IPS-18c (cell line): ENCODE measurements around the gene INTS6.

Source experiments
- H3K4me3 ChIP-seq: 2 replicates; pipeline ENCODE4 v1.7.0; 2013; ENCODE audit warnings: low read depth, mild to moderate bottlenecking, low read length, moderate library complexity; ENCODE audit not compliant: insufficient read depth
- H3K9me3 ChIP-seq: one replicate; pipeline ENCODE4 v1.6.1; 2013; ENCODE audit warnings: mild to moderate bottlenecking, low read length, moderate library complexity; ENCODE audit not compliant: control insufficient read depth, insufficient read depth

The INTS6 gene, protein sequence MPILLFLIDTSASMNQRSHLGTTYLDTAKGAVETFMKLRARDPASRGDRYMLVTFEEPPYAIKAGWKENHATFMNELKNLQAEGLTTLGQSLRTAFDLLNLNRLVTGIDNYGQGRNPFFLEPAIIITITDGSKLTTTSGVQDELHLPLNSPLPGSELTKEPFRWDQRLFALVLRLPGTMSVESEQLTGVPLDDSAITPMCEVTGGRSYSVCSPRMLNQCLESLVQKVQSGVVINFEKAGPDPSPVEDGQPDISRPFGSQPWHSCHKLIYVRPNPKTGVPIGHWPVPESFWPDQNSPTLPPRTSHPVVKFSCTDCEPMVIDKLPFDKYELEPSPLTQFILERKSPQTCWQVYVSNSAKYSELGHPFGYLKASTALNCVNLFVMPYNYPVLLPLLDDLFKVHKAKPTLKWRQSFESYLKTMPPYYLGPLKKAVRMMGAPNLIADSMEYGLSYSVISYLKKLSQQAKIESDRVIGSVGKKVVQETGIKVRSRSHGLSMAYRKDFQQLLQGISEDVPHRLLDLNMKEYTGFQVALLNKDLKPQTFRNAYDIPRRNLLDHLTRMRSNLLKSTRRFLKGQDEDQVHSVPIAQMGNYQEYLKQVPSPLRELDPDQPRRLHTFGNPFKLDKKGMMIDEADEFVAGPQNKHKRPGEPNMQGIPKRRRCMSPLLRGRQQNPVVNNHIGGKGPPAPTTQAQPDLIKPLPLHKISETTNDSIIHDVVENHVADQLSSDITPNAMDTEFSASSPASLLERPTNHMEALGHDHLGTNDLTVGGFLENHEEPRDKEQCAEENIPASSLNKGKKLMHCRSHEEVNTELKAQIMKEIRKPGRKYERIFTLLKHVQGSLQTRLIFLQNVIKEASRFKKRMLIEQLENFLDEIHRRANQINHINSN

DNA sequence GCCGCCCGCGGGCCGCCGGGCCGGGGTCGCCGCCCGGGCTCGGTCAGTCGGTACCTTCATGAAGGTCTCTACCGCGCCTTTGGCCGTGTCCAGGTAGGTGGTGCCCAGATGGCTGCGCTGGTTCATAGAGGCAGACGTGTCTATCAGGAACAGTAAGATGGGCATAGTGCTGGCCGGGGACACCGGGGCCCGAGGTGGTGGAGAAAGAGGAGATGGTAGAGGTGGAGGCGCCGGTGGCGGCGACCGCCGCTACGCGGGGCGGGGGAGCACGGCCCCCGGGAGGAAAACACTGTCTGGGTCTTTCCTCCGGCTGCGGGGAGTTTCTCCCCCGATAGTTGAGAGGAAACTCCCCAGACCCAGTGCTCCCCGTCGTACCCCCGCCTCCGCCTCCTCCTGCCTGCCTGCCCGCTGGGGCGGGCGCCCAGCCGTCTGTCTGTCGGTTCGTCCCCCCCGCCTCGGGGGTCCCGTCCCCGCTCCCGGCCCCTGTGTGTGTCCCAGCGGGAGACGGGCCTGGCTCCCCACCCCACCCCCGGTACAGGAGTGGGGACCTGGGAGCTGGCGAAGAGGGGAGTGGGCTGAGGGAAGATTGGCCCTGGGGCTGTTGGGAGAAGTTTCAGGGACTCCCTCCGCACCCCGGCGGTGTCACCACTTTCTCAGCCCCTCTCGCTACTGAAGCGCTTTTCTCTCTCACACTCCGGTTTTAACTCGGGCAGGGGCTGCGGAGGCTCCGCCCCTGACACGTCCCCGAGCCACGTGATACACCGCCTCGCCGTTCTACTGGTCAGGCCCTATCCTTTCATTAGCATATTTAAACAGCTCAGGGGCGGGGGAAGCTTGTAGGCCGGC is at the start of gene INTS6:
TSS of gene INTS6 (minus strand) at position 676 of the 846 bp plus-strand sequence. CDS start at position 165, 511 bp downstream.
- Histone ChIP-seq H3K9me3 (peaks cover 8% of the 10 kb centered on the region), H3K4me3 (peak within 1 kb of the TSS; percentile 82)

DNA sequence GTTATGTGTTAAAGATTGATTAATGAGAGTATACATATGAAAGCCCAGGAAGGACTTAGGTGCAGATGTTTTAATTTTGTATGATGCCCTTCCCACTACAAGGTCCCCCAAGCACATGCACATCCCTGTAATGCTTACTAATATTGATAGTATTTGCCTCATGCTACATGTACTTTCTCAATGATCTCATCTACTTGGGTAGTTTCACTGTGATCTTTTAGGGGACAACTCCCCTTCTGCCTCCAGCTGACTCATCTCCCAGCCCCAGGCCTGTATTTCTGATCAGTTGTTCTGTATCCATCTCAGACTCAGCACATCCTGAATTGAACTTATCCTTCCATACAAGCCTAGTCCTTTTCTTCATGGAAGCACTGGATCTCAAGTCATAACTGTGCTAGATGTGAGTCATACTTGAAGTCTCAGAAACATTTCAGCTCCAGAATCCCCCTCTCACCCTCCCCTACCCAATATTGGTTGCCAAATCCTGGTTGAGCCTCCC is 49.4 kb upstream of the INTS6 start:
- peaks cover 2% of the 10 kb centered on the region for H3K9me3 ChIP-seq
- no peak overlapping the region for H3K4me3 ChIP-seq

DNA sequence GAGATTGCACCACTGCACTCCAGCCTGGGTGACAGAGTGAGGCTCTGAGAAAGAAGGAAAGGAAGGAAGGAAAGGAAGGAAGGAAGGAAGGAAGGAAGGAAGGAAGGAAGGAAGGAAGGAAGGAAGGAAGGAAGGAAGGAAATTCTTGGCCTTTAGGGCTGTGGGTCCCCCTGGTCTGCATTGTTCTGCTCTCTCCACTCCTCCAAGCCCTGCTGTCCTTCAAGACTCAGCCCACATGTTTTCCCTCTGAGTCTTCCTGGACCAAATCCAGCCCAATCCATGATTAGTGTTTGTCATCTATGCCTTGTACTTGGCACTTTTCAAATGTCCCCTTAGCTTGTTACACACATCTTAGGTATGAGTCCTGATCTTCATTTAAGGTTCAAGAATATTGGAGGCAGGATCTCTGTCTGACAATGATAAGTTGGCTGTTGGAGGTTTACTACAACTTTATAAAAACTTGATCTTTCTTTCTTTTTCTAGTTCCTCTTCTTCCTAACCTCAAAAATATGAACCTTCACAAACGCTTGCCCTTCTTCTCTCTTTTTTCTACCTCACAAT is 48.8 kb upstream of the INTS6 start:
- Histone ChIP-seq H3K4me3 (no peak overlapping the region), H3K9me3 (peaks cover 2% of the 10 kb centered on the region)

DNA sequence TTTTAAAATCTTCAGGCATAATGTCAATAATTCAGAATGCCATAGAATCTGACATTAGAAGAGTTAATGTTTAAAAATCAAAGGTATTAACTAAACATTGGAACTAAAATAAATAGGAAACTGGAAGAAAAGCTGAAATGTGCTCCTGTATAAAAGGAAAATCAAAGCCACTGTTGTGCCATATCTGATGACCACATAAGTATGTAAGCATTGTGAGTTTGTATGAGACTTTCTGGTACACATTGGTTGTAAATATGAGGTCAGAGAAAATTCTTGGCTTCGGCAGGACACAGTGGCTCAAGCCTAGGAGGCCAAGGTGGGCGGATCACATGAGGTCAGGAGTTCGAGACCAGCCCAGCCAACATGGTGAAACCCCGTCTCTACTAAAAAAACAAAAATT is 48.3 kb upstream of the INTS6 start:
- H3K4me3 ChIP-seq: no peak overlapping the region
- H3K9me3 ChIP-seq: peaks cover 2% of the 10 kb centered on the region

DNA sequence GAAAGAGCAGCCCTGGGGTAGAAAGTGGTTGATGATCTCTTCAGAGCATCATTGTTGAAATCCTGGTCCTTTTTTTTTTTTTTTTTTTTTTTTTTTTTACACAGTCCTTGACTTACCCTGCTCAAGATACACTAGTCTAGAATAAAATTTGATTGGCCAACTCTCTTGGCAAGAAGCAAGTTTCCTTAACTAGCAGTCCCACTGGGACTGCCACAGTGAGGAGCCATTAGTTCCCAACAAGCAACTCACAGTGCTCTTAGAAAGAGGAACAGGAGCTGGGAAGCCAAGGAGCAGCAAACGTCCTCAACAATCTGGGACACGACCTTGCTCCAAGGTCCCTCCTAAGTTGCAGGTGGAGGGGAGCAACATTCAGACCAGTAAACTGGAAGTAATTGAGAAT is 47.9 kb upstream of the INTS6 start:
- Histone ChIP-seq H3K9me3 (peaks cover 2% of the 10 kb centered on the region), H3K4me3 (no peak overlapping the region)

DNA sequence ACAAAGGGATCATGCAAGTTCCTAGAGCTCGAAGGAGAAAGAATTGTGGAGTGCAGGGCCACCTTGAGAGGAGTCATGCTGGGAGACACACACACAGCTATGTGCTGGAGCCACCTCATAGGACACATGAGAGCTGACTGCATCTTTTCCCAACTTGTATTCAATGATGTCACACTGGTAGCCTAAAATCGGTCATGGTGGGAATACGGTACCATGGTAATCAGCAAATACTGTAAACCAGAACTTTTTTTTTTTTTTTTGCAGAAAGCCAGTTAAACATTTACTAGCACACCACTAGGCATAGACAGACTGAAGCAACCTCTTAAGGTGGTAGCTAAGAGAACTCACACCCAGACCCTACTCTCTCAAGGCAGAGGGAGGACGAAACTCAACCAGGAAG is 47.0 kb upstream of the INTS6 start:
- H3K9me3 ChIP-seq: peaks cover 2% of the 10 kb centered on the region

DNA sequence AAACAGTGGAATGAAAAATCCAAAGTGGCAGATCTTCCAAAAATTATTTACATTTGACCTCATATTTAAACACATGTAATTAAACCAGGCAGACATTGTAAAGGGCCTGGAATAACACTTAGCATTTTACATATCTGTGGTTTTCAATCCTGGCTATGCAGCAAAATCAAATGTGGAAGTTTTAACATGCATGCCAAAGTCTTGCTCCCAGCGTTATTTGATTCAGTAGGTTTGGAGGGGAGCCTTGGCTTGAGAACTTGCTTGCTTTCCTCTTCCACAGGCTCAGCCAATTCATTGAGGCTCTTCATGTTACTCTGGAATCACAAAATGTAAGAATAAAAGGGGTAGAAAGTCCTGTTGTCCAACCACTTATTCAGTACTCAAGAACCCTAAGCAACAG is 42.5 kb upstream of the INTS6 start:
- no peak overlapping the region for H3K4me3 ChIP-seq
- no peaks in the 10 kb centered on the region for H3K9me3 ChIP-seq

More for the DNA sequence above, 47.0 kb upstream of the INTS6 start:
- no peak overlapping the region for H3K4me3 ChIP-seq

DNA sequence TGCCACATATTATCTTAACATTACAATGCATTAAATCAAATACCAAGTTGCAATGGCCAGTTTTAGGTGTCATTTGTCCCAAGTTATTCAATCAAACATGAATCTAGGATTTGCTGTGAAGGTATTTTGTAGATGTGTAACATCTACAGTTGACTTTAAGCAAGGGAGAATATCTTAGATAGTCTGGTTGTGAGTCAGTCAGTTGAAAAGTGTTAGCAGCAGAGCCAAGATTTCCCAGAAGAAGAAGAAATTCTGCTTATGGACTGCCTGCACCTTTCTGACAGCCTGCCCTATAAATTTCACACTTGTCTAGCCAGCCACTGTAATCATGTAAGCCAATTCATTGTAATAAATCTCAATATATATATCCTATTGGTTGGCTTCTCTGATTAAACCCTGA is 41.3 kb upstream of the INTS6 start:
- no peaks in the 10 kb centered on the region for H3K9me3 ChIP-seq
- H3K4me3 ChIP-seq: no peak overlapping the region

DNA sequence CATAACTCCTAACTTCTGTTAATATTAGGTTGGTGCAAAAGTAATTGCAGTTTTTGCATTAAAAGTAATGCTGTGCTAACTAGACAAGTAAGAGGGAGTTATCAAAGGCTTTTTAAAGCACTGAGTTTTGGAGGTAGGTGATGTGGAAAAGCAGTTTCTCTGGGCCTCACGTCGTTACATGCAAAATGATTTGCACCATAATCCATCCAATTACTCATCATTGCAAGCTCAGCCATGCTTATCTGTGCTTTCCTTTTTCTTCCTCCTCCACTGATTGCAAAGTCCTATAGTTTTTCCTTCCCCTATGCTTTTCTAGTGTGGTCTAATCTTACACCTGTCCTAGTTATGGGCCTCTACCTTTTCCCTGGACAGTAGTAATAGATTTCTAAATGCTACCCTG is 35.4 kb upstream of the INTS6 start:
- Histone ChIP-seq H3K4me3 (no peak overlapping the region), H3K9me3 (no peaks in the 10 kb centered on the region)

DNA sequence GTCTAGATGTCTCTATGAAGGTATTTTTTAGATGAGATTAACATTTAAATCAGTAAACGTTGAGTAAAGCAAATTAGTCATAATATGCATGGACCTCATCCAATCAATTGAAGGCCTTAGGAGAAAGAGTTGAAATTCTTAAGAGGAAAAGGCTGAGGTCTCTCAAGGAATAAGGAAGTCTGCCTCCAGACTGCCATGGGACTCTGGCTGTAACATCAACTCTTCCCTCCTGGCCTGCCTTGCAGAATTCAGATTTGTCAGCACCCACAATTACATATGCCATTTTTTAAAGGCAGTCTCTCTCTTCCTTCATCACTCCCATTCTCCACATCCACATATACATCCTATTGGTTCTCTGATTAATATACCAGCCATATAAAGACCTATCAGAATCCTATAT is 28.8 kb upstream of the INTS6 start:
- Histone ChIP-seq H3K9me3 (no peaks in the 10 kb centered on the region), H3K4me3 (no peak overlapping the region)

DNA sequence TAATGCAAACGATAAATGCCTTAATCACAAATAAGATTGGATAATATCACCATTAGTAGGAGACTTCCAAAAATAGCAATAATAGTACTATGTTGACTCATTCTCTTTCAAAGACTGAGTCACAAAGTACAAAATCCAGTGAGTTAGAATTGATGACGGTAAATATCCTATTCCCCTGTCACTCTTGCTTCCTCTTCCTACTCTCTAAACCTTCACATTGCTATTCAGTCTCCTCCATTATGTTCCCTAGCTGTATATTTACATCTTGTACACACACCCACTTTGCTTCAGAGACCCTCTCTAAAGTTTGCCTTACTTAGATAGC is 26.3 kb upstream of the INTS6 start:
- no peak overlapping the region for H3K4me3 ChIP-seq
- no peaks in the 10 kb centered on the region for H3K9me3 ChIP-seq

DNA sequence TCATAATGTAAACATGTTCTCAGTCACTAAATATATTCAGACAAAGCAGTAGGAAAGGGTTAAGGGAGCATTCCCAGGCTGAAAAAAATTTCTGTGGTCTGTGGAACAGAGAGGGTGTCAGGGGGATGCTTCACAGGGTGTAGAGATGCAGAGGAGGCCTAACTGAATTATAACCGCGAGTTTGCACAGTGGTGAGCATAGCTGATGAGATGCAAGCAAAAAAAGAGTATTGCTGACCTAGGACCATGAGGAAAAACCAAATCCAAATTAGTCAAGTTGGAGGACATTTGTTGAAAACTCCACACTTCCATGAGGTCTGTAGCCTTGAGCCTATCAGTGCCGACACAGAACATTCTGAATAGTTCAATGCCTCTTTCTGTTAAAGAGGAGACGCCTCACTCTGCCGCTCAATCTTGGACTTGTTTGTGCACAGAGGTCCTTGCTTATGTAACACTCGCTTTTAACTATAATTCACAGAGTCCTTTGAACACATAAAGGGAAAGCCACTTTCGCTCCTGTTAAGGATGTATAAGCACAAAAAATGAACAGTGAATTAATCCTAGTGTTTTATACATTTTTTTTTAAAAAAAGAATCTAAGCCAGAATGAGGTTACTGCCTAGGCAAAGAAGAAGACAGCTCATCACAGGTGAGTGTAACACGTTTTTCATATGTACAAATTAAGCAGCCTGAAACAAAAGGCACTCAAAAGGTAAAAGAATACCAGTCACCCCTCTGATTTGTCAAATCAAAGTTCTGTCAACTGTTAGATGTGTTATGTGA is 25.8 kb upstream of the INTS6 start:
- no peaks in the 10 kb centered on the region for H3K9me3 ChIP-seq
- H3K4me3 ChIP-seq: no peak overlapping the region

DNA sequence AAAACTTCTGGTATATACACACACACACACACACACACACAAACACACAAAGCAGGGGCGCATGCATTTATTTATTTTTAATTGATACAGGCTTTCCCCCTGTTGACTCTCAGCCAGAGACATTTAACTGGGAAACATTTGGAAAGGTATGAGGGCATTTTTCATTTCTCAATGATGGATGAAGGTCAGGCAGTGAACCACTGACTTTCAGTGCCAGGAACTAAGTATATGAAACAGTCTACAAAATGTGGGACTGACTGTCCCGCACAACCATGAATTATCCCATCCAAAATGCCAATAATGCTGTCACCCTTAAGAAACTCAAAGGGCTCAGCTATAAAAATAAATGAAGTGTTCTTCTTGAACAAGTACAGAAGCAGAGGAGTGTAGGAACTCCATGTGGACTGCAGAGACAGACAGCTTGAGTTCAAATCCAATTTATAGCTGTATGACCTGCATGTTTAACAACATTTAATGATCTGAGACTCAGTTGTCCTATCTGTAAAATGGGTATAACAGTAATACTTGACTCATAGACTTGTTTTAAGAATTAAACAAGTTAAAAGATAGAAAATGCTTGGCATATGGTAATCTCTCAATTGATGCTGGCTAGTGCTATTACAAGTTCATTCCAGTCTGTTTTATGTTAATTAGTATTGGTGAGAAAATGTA is 25.0 kb upstream of the INTS6 start:
- Histone ChIP-seq H3K4me3 (no peak overlapping the region), H3K9me3 (no peaks in the 10 kb centered on the region)

DNA sequence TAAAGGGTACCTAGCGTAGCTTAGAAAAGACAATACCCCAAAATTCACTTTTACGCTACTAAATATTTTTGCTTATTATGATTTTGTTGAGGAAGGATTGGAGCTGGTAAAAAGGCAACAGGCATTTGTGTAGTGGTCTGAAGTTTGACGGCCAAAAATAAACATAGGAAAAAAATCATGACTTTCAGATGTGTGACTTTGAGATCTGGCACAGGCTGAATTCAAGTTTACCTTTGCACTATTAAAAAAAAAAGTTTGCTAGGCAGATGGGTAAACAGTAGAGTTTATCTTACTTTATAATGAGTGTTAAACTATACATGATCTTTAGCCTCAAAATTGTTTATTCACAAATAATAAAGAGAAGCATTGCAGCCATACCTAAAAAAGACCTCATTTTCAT is 24.3 kb upstream of the INTS6 start:
- Histone ChIP-seq H3K4me3 (no peak overlapping the region), H3K9me3 (no peaks in the 10 kb centered on the region)

DNA sequence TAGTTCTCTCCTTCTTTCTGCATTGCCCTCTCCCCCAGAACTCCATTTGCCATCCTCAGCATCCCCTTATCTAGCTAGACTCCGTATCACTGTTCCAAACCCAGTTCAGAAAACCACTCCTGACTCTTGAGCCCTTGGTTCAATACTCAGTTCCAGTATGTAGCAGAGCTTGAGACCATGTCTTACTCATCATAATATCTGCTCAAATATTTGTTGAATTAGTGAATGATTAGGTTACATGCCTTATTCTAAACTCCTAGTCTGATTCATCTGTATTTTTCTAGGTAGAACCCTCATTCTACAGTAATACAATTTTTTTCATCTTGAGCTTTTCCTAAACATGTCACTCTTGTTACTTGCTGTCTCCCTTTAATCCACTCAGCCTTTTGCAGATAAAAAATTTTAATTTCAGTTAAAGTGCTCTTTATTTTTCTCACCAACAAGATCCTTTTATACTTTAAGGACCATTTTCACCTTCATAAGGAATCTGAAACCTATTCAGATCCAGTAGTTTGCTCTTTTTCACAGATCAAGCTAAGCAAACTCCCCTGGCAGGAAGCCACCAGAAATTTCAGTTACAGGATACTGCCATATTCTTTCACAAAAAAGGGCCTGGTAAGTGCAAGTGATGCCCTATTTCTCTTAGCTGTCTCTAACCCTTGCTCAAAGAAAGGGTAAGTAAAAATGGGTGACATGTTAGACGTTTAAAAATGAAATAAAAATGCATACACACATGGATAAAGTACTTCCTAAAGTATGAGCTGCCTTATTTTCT is 23.1 kb upstream of the INTS6 start:
- H3K9me3 ChIP-seq: no peaks in the 10 kb centered on the region
- H3K4me3 ChIP-seq: no peak overlapping the region
